DND-41 (cell line): ENCODE results near the gene PRSS57.

Source experiments
- ATAC-seq: fragments of 200-7000 bp; cut with Tn5 transposase; 3 replicates; pipeline ENCODE4 v1.9.1; 2021; ENCODE audit warnings: low read depth; ENCODE audit not compliant: insufficient read depth
- DNase-seq: peaks from one replicate; pipeline ENCODE4 v3.0.0-alpha.2; 2020
- H2AFZ ChIP-seq: 2 replicates; pipeline ENCODE4 v1.6.0; 2012; ENCODE audit warnings: low read depth, low read length
- H3K27ac ChIP-seq: 2 replicates; pipeline ENCODE4 v1.5.1; 2012; ENCODE audit warnings: low read length, inconsistent platforms
- H3K27me3 ChIP-seq: fragments of 200-600 bp; sonication (generic); 2 replicates; pipeline ENCODE4 v1.6.0; 2012; ENCODE audit warnings: low read length, mild to moderate bottlenecking, inconsistent platforms; ENCODE audit not compliant: insufficient read depth, poor library complexity
- H3K36me3 ChIP-seq: 2 replicates; pipeline ENCODE4 v1.5.1; 2012; ENCODE audit warnings: low read length, inconsistent platforms; ENCODE audit not compliant: insufficient read depth
- H3K4me1 ChIP-seq: 2 replicates; pipeline ENCODE4 v1.5.1; 2012; ENCODE audit warnings: mild to moderate bottlenecking, low read length; ENCODE audit not compliant: insufficient read depth
- H3K4me2 ChIP-seq: 2 replicates; pipeline ENCODE4 v1.6.0; 2012; ENCODE audit warnings: mild to moderate bottlenecking, moderate library complexity, low read length, inconsistent platforms; ENCODE audit not compliant: insufficient read depth
- H3K4me3 ChIP-seq, 2 experiments: fragments of 200-600 bp in 1 of 2; shearing (Covaris generic) in 1 of 2; 2 replicates each; pipeline ENCODE4 v1.5.1; 2012 to 2016; ENCODE audit warnings: inconsistent platforms in 2 of 2, low read length in 2 of 2, mild to moderate bottlenecking in 2 of 2, low read depth in 1 of 2, moderate library complexity in 1 of 2
- H3K79me2 ChIP-seq: 2 replicates; pipeline ENCODE4 v1.6.0; 2012; ENCODE audit warnings: low read length, inconsistent platforms; ENCODE audit not compliant: insufficient read depth
- H3K9ac ChIP-seq: 2 replicates; pipeline ENCODE4 v1.6.0; 2012; ENCODE audit warnings: low read depth, mild to moderate bottlenecking, inconsistent platforms, low read length, moderate library complexity
- H3K9me3 ChIP-seq: 2 replicates; pipeline ENCODE4 v1.5.1; 2012; ENCODE audit warnings: low read length, moderate library complexity, mild to moderate bottlenecking, inconsistent platforms; ENCODE audit not compliant: insufficient read depth, severe bottlenecking
- H4K20me1 ChIP-seq: 2 replicates; pipeline ENCODE4 v1.6.0; 2012; ENCODE audit warnings: low read length; ENCODE audit not compliant: insufficient read depth
- EZH2 ChIP-seq: IDR thresholded peaks from 3 replicates; pipeline ENCODE4 v1.6.1; 2012; ENCODE audit warnings: borderline replicate concordance, low read depth, mild to moderate bottlenecking, moderate library complexity, low read length, inconsistent platforms; ENCODE audit not compliant: severe bottlenecking
- TF ChIP-seq, protein P1 (sequence below): IDR thresholded peaks from 2 replicates; pipeline ENCODE4 v1.5.1; 2012; ENCODE audit warnings: borderline replicate concordance, low read length, moderate library complexity, mild to moderate bottlenecking; ENCODE audit not compliant: poor library complexity, severe bottlenecking; ENCODE audit errors: extremely low read depth

The PRSS57 gene

DNA sequence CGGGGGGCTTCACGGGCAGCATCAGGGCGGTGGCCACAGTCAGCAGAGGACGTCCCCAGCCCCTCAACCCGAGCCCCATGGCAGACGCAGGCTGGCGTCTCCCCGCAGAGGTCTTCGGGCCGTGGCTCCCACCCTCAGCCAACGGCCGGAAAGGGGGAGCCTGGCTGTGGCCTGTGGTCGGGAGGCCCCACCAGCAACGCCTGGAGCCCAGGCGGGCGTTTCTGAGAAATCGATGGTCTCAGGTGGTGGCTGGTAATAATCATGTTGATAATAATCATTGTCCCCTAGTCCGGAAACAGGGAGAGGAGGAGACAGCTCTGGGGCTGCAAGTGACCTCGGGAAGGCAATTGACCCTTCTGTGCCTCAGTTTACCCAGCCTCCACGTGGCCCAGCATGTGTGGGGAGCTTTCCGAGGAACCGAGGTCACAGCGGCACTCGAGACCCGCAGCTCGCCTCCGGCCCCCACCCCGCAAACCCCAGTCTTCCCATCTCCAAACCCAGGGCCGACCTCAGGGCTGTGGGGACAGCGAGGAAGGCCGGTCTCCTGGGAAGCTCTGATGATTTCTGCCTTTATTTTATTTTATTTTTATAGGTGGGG, at the start of gene PRSS57:
Gene PRSS57 (minus strand): TSS at position 101 of the 598 bp plus-strand sequence. CDS start 22 bp downstream, at position 79.
- Histone ChIP-seq H3K36me3 (no peaks in the 10 kb centered on the region), H2AFZ (no peak within 1 kb of the TSS), H3K27ac (no peak within 1 kb of the TSS), H3K4me2 (no peak within 1 kb of the TSS), H3K27me3 (no peaks in the 10 kb centered on the region), H4K20me1 (no peaks in the 10 kb centered on the region), H3K4me3 (no peak within 1 kb of the TSS), H3K4me1 (no peaks in the 10 kb centered on the region), H3K9me3 (no peaks in the 10 kb centered on the region), H3K9ac (no peak within 1 kb of the TSS), H3K79me2 (no peaks in the 10 kb centered on the region)
- ATAC-seq (peak; percentile 45; the same call in 1 of the 3 replicates), DNase-seq (no peak)
- TF ChIP-seq, protein P1, sequence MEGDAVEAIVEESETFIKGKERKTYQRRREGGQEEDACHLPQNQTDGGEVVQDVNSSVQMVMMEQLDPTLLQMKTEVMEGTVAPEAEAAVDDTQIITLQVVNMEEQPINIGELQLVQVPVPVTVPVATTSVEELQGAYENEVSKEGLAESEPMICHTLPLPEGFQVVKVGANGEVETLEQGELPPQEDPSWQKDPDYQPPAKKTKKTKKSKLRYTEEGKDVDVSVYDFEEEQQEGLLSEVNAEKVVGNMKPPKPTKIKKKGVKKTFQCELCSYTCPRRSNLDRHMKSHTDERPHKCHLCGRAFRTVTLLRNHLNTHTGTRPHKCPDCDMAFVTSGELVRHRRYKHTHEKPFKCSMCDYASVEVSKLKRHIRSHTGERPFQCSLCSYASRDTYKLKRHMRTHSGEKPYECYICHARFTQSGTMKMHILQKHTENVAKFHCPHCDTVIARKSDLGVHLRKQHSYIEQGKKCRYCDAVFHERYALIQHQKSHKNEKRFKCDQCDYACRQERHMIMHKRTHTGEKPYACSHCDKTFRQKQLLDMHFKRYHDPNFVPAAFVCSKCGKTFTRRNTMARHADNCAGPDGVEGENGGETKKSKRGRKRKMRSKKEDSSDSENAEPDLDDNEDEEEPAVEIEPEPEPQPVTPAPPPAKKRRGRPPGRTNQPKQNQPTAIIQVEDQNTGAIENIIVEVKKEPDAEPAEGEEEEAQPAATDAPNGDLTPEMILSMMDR, result no peak
- TF ChIP-seq EZH2, result no peak

DNA sequence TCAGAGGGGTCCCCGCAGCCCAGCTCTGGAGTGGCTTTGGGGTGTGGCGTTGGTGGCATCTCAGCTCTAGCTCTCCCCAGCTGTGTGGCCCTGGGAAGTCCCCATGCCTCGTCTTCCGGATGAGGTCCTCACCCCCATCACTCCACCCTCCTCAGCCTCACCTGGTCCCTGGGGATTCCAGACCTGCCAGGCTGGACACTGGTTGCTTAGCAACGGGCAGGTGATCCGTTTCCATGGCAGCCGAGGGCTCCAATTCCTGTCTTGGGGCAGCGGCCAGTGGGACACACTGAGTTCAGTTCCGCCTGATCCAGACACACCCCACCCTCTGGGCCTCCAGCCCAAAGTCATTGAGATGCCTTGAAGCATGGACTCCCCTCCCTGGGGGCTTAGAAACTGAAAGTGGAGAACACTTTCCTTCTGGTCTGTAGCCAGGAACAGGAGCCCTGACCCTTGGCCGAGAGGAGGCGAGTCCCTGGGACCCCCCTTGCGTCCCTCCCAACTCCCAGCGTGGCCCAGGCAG, 48.0 kb upstream of the PRSS57 start:
- Histone ChIP-seq H3K27me3 (no peaks in the 10 kb centered on the region), H3K79me2 (no peaks in the 10 kb centered on the region), H3K4me2 (no peak overlapping the region), H2AFZ (no peak overlapping the region), H3K9me3 (peaks cover 9% of the 10 kb centered on the region), H3K36me3 (no peaks in the 10 kb centered on the region), H3K4me1 (no peaks in the 10 kb centered on the region), H3K9ac (no peak overlapping the region), H3K27ac (no peak overlapping the region), H4K20me1 (no peaks in the 10 kb centered on the region), H3K4me3 (no peak overlapping the region)
- no peak for ATAC-seq
- TF ChIP-seq EZH2, result no peak
- TF ChIP-seq, protein P1, result no peak
- no peak for DNase-seq

DNA sequence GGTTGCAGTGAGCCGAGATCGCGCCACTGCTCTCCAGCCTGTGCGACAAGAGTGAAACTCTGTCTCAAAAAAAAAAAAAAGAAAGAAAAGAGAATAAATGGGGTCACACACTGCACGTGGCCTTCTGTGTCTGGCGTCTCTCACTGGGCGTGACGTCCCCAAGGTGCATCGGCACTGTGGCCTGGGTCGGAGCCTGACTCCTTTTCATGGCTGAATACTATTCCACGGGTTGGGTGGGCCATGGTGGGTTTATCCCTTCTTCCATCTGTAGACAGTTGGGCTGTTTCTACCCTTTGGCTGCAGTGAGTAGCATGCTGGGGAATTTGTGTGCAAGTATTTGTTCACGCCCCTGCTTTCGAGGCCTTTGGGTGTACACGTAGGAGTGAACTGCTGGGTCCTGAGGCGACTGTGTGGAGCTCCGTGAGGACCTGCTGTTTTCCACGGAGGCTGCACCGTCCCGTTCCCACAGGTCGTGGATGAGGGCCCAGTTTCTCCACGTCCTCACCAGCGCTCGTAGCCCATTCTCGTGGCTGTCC, 47.4 kb upstream of the PRSS57 start:
- no peaks in the 10 kb centered on the region for H3K27me3 ChIP-seq
- TF ChIP-seq, protein P1, result no peak
- no peak for TF ChIP-seq EZH2
- peaks cover 3% of the 10 kb centered on the region for H3K9me3 ChIP-seq
- no peaks in the 10 kb centered on the region for H3K4me1 ChIP-seq
- H3K79me2 ChIP-seq, result no peaks in the 10 kb centered on the region
- no peaks in the 10 kb centered on the region for H4K20me1 ChIP-seq
- no peak for DNase-seq
- H3K9ac ChIP-seq, result no peak overlapping the region
- no peaks in the 10 kb centered on the region for H3K36me3 ChIP-seq
- no peak overlapping the region for H3K4me3 ChIP-seq
- no peak overlapping the region for H3K27ac ChIP-seq
- H2AFZ ChIP-seq, result no peak overlapping the region
- H3K4me2 ChIP-seq, result no peak overlapping the region
- no peak for ATAC-seq
